Measurements from ENCODE around the gene MAP2K2.

- TF ChIP-seq, protein P1, sequence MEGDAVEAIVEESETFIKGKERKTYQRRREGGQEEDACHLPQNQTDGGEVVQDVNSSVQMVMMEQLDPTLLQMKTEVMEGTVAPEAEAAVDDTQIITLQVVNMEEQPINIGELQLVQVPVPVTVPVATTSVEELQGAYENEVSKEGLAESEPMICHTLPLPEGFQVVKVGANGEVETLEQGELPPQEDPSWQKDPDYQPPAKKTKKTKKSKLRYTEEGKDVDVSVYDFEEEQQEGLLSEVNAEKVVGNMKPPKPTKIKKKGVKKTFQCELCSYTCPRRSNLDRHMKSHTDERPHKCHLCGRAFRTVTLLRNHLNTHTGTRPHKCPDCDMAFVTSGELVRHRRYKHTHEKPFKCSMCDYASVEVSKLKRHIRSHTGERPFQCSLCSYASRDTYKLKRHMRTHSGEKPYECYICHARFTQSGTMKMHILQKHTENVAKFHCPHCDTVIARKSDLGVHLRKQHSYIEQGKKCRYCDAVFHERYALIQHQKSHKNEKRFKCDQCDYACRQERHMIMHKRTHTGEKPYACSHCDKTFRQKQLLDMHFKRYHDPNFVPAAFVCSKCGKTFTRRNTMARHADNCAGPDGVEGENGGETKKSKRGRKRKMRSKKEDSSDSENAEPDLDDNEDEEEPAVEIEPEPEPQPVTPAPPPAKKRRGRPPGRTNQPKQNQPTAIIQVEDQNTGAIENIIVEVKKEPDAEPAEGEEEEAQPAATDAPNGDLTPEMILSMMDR (IDR thresholded peaks at IDR 0.05), result no peak
- no peak for TF ChIP-seq POLR2A (IDR thresholded peaks at IDR 0.05)
Observed at GRCh38 chr19:4071610-4072009, 52.3 kb downstream of the MAP2K2 start.

Measured in adrenal gland (tissue), 5 donors.